Heart left ventricle (tissue), 16 donors: Measurements from ENCODE around the gene EFHD2. TPM values are rescaled to one million over a fixed set of nuclear protein-coding genes. Genes with fewer than 3 reads are reported as not detected.

ENCODE experiments used
- ATAC-seq, 4 donors: fragments of 200-7000 bp; cut with Tn5 transposase; one replicate each; pipeline ENCODE4 v1.9.1; 2020 to 2022; ENCODE audit warnings: moderate library complexity in 4 of 4, mild to moderate bottlenecking in 3 of 4, moderate number of reproducible peaks in 1 of 4
- DNase-seq, 5 donors: peaks; one replicate each; pipeline ENCODE4 v3.0.0-alpha.2; 2020
- H3K27ac ChIP-seq, 12 donors: fragments of 200-600 bp; sonication (generic) in 4 of 12; one replicate each; pipeline versions ENCODE4 v1.5.0 to v1.8.0; 2016 to 2022; ENCODE audit warnings: mild to moderate bottlenecking in 2 of 12
- H3K27me3 ChIP-seq, 9 donors: fragments of 200-600 bp; sonication (generic) in 2 of 9; one replicate each; pipeline versions ENCODE4 v1.5.1 to v1.8.0; 2016 to 2022; ENCODE audit warnings: mild to moderate bottlenecking in 3 of 9
- H3K36me3 ChIP-seq, 9 donors: fragments of 200-600 bp; sonication (generic) in 2 of 9; one replicate each; pipeline versions ENCODE4 v1.5.0 to v1.8.0; 2018 to 2022; ENCODE audit warnings: mild to moderate bottlenecking in 2 of 9
- H3K4me1 ChIP-seq, 12 donors: fragments of 200-600 bp; sonication (generic) in 4 of 12; one replicate each; pipeline versions ENCODE4 v1.5.0 to v1.8.0; 2016 to 2022; ENCODE audit warnings: mild to moderate bottlenecking in 3 of 12
- H3K4me3 ChIP-seq, 12 donors: fragments of 200-600 bp; sonication (generic) in 4 of 12; one replicate each; pipeline versions ENCODE4 v1.5.0 to v1.8.0; 2017 to 2022; ENCODE audit warnings: mild to moderate bottlenecking in 9 of 12, moderate library complexity in 4 of 12
- H3K9me3 ChIP-seq, 12 donors: fragments of 200-600 bp; sonication (generic) in 4 of 12; one replicate each; pipeline versions ENCODE4 v1.5.0 to v1.8.0; 2016 to 2022; ENCODE audit warnings: mild to moderate bottlenecking in 1 of 12
- CTCF ChIP-seq, 12 donors: fragments of 200-600 bp; sonication (generic) in 4 of 12; IDR thresholded peaks; one replicate each; pipeline versions ENCODE4 v1.5.0 to v1.8.0; 2018 to 2022; ENCODE audit warnings: antibody characterized with exemption in 12 of 12, mild to moderate bottlenecking in 5 of 12
- POLR2A ChIP-seq, 2 donors: fragments of 450-650 bp; IDR thresholded peaks; one replicate each; pipeline ENCODE4 v1.6.1; 2017; ENCODE audit warnings: antibody characterized with exemption in 2 of 2, mild to moderate bottlenecking in 2 of 2, moderate library complexity in 2 of 2
- WGBS, 4 donors: extraction: QIAGEN DNeasy Blood & Tissue Kit in 2 of 4; methylation state at CpG; one replicate each; pipeline versions ENCODE4 v1.1.5 to v1.1.7; 2013 to 2018; 5-methylcytosine and 5-hydroxymethylcytosine counted together
- intact Hi-C, 10 donors: fragments of 100-400 bp; cut with DNase I; formaldehyde crosslinking; loops; one replicate each; pipeline versions ENCODE4 v1.11.1 to v1.14.2; 2022
- polyA plus RNA-seq, 2 donors: library from polyadenylated mRNA; stranded (reverse); fragments of 200-250 nt; gene quantifications; one replicate each; pipeline ENCODE4 v1.2.3, GENCODE V29; 2013
- total RNA-seq, 9 donors: library from RNA; depleted of rRNA in 2 of 9; stranded (reverse); fragments of >200 nt in 2 of 9; fragmentation: NEBNext Ultra II Directional in 3 of 9; extraction: Animal tissue kit (Norgen Biotek cat#: 25700) in 3 of 9; gene quantifications; one replicate each; pipeline versions ENCODE4 v1.1.0 to v1.2.4, GENCODE V29; 2016 to 2023
- donor health status: ischemic (EF 13 %, LVEDD 7.1; RV severe dilation, severe dysfunction).
- donor health status: healthy with polysubstance abuse.
- donor health status: DM: no; HTN: yes; CAD: no.
- donor health status: DM: no; HTN: no; CAD: no.
- donor health status: ischemic (EF 25% LVEDD 6.9; RV normal size, moderate dysfunction).
- donor health status: ischemic (EF 25% LVEDD 5.7; RV mildly dilated, moderate dysfunction).
- donor health status: healthy.
- donor health status: DM: yes; HTN: yes; CAD: no.
- donor health status: ischemic (EF 35%, LVEDD 5.7; RV mildly dilated, moderate dysfunction).
- donor health status: nonischemic (EF 11% LVEDD 7.7; RV severe dilation, severe dysfunction).
- donor health status: DM: yes; HTN: yes; CAD: no.
- donor health status: PGD.
- donor health status: ischemic (EF 29% LVEDD 5.4; RV normal size, mild dysfunction).
- donor health status: nonischemic (EF 23%, LVEDD 6.1; RV moderate dilation, normal function).

Gene EFHD2
- total and polyA plus RNA-seq, 11 donors: 11.2 to 52.2 (median 15.8) TPM

GRCh38 chr1:15406614-15407559 is 2.8 kb upstream of the EFHD2 start:
- no peak for TF ChIP-seq POLR2A (IDR thresholded peaks at IDR 0.05)
- TF ChIP-seq CTCF (IDR thresholded peaks at IDR 0.05): no peak
- peaks cover 0 to 34% (median 14%) of the 10 kb centered on the region in 12 donors for H3K4me1 ChIP-seq
- H3K27me3 ChIP-seq: no peaks in the 10 kb centered on the region
- no peaks in the 10 kb centered on the region for H3K36me3 ChIP-seq
- no peak overlapping the region for H3K4me3 ChIP-seq
- ATAC-seq (peak in 3 of 4 donors; percentile 21 to 30 (median 27)), DNase-seq (no peak)
- no peaks in the 10 kb centered on the region for H3K9me3 ChIP-seq
- intact Hi-C loops: loop anchor here in 1 of 10 donors (5.0 kb wide), 1 partner anchor 70 kb away; no protein-coding TSS in a partner anchor
- WGBS, 4 donors: 59 to 69% (median 65%) methylated on average over 10 to 11 of the region's 11 CpGs
- peak overlapping the region in 2 of 12 donors; percentile 37 to 56 for H3K27ac ChIP-seq

DNA sequence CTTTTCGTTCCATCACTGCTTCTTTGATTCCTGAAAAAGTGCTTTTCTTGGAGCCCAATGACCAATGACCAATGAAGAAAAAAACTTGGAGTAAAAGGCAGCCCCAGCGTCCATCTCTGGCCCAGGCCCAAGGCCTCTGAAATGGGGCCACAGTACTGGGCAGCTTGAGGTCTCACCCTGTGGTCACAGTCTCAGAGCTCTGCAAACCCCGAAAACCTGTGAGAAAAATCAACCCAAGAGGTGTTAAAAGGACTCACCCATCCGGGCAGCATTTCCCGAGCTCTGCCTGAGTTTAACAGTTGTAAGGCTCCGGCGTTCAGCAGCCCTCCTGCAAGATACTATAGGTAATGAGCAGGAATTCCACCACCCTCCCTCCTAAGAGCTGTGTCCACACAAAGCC is 2.1 kb upstream of the EFHD2 start:
- 67 to 81% (median 77%) methylated on average over 7 of the region's 7 CpGs for WGBS, 4 donors
- TF ChIP-seq POLR2A (IDR thresholded peaks at IDR 0.05) (no peak), CTCF (IDR thresholded peaks at IDR 0.05) (no peak)
- Histone ChIP-seq H3K9me3 (no peaks in the 10 kb centered on the region), H3K27me3 (no peaks in the 10 kb centered on the region), H3K36me3 (no peaks in the 10 kb centered on the region), H3K4me3 (no peak overlapping the region), H3K4me1 (peaks cover 0 to 41% (median 18%) of the 10 kb centered on the region in 12 donors), H3K27ac (peak overlapping the region in 2 of 12 donors; percentile 37 to 56)
- ATAC-seq (no peak), DNase-seq (no peak)
- intact Hi-C loops: loop anchor here in 1 of 10 donors (5.0 kb wide), 1 partner anchor 70 kb away; no protein-coding TSS in a partner anchor

GRCh38 chr1:15408890-15409387 is 749 bp upstream of the EFHD2 start:
- ATAC-seq (no peak), DNase-seq (no peak)
- Histone ChIP-seq H3K36me3 (peaks cover 0 to 4% (median 0%) of the 10 kb centered on the region in 9 donors), H3K9me3 (no peaks in the 10 kb centered on the region), H3K4me3 (peak overlapping the region; percentile 66 to 98 (median 89)), H3K27ac (peak overlapping the region in 7 of 12 donors; percentile 51 to 90 (median 74)), H3K4me1 (peaks cover 0 to 55% (median 27%) of the 10 kb centered on the region in 12 donors), H3K27me3 (no peaks in the 10 kb centered on the region)
- intact Hi-C loops: loop anchor here in 1 of 10 donors (5.0 kb wide), 1 partner anchor 72 kb away; no protein-coding TSS in a partner anchor
- 38 to 55% (median 44%) methylated on average over 9 to 14 of the region's 14 CpGs for WGBS, 4 donors
- no peak for TF ChIP-seq CTCF (IDR thresholded peaks at IDR 0.05)
- no peak for TF ChIP-seq POLR2A (IDR thresholded peaks at IDR 0.05)
